SK-N-MC (cell line): ENCODE measurements around the gene ZSCAN9.

Experiments used
- EZH2 ChIP-seq: fragments of 200-600 bp; sonication (generic); IDR thresholded peaks from one replicate; pipeline ENCODE4 v1.6.1; 2017; ENCODE audit warnings: antibody characterized with exemption
- FOXP2 ChIP-seq: optimal IDR thresholded peaks from 2 replicates; pipeline ENCODE3; 2011; ENCODE audit warnings: mild to moderate bottlenecking, moderate library complexity; ENCODE audit not compliant: insufficient read depth; ENCODE audit errors: extremely low read length, control extremely low read depth
- POLR2AphosphoS5 ChIP-seq: IDR thresholded peaks from 2 replicates; pipeline ENCODE4 v1.6.1; 2012; ENCODE audit warnings: mild to moderate bottlenecking, low read depth, low read length, borderline replicate concordance

- no peak for TF ChIP-seq POLR2AphosphoS5
- no peak for TF ChIP-seq EZH2
- TF ChIP-seq FOXP2 = no peak
Measured at GRCh38 chr6:28240471-28240870, 15.4 kb downstream of the ZSCAN9 start.
